Measurements from ENCODE around the gene ABO. TPM values are rescaled to one million over a fixed set of nuclear protein-coding genes. Genes with fewer than 3 reads are reported as not detected.
A peak's percentile ranks its signal among the peaks of the same experiment; 100 is the strongest.

Gene ABO
- total and polyA plus RNA-seq, 9 of the 15 experiments (the other 6 are each of a cell fraction or from before 2014, with no cell fraction given) = 5.0 to 21.9 (median 11.9) TPM

- TF ChIP-seq MAFK (IDR thresholded peaks at IDR 0.05; ENCODE audit: low read length) = no peak
- no peak for TF ChIP-seq CEBPG (CRISPR knock-in tag; IDR thresholded peaks at IDR 0.05)
- TF ChIP-seq CEBPG (tag; conservative IDR thresholded peaks at IDR 0.05 in 1 of 2, IDR thresholded peaks at IDR 0.05 in 1 of 2) = no peak
- no peak for TF ChIP-seq ZNF77 (CRISPR knock-in tag; IDR thresholded peaks at IDR 0.05)
- no peak for TF ChIP-seq ARID4B (CRISPR knock-in tag; IDR thresholded peaks at IDR 0.05)
- no peak for TF ChIP-seq ZBTB34 (CRISPR knock-in tag; IDR thresholded peaks at IDR 0.05)
- no peak for TF ChIP-seq ARID3B (CRISPR knock-in tag; IDR thresholded peaks at IDR 0.05; ENCODE audit: borderline replicate concordance)
- TF ChIP-seq BMI1 (IDR thresholded peaks at IDR 0.05; ENCODE audit: low read length) = no peak
- no peak for TF ChIP-seq DACH1 (IDR thresholded peaks at IDR 0.05; ENCODE audit: partially characterized antibody)
- TF ChIP-seq ELF1 (tag; IDR thresholded peaks at IDR 0.05) = no peak
- TF ChIP-seq ESRRB (CRISPR knock-in tag; IDR thresholded peaks at IDR 0.05; ENCODE audit: borderline replicate concordance) = no peak
- TF ChIP-seq BDP1 (IDR thresholded peaks at IDR 0.05; ENCODE audit: insufficient read depth, insufficient read length) = no peak
- no peak for TF ChIP-seq ETV1 (tag; conservative IDR thresholded peaks at IDR 0.05; ENCODE audit: low read depth)
- no peak for TF ChIP-seq EP400 (IDR thresholded peaks at IDR 0.05)
- TF ChIP-seq ZC3H4 (CRISPR knock-in tag; IDR thresholded peaks at IDR 0.05; ENCODE audit: borderline replicate concordance) = no peak
- peak; percentile 53 for TF ChIP-seq ARID1B (IDR thresholded peaks at IDR 0.05)
- TF ChIP-seq HMGXB4 (CRISPR knock-in tag; IDR thresholded peaks at IDR 0.05) = no peak
- no peak for TF ChIP-seq ZNF253 (CRISPR knock-in tag; conservative IDR thresholded peaks at IDR 0.05)
- TF ChIP-seq NFE2 (IDR thresholded peaks at IDR 0.05; ENCODE audit: low read depth) = no peak; the same call in 1 of the 2 replicates
- no peak for TF ChIP-seq RBM14 (IDR thresholded peaks at IDR 0.05; ENCODE audit: borderline replicate concordance, insufficient read depth, low read depth, low read length)
Measured at GRCh38 chr9:133280392-133280791, 5.4 kb upstream of the ABO start (continued).

Measured in K562 (cell line).